ENCODE measurements around the gene ROPN1. TPM values are rescaled to one million over a fixed set of nuclear protein-coding genes. Genes with fewer than 3 reads are reported as not detected.
"Not testable (repeated sequence)": the region's sequence is repeated elsewhere in the genome, so short reads cannot be mapped to it uniquely, and the experiment has no call there.

Gene ROPN1
- not detected for total RNA-seq

- Mint-ChIP-seq H3K4me3 (peak within 1 kb of the TSS; percentile 57 to 58), H3K27me3 (ENCODE audit: low read depth) (peaks cover 34% of the 10 kb centered on the region)
- not testable (repeated sequence) for H3K27ac Mint-ChIP-seq; DNase-seq; H3K36me3 Mint-ChIP-seq (ENCODE audit: insufficient read depth in 2 of 2); H3K9me3 Mint-ChIP-seq; H3K4me1 Mint-ChIP-seq (ENCODE audit: low read depth)
- ATAC-seq (replicated peaks in 1 of 2), result peak; percentile 98 to 99
These were observed at the start of gene ROPN1 for GRCh38 chr3:123991730-123992588. Gene ROPN1, minus strand, starts transcription at chr3:123992124. Its CDS starts 11,643 bp downstream, at chr3:123980481.

- no peak for DNase-seq
- no peaks in the 10 kb centered on the region for H3K36me3 Mint-ChIP-seq (ENCODE audit: insufficient read depth in 2 of 2)
- no peaks in the 10 kb centered on the region for H3K4me1 Mint-ChIP-seq (ENCODE audit: low read depth)
- H3K4me3 Mint-ChIP-seq, result no peak overlapping the region
- no peaks in the 10 kb centered on the region for H3K9me3 Mint-ChIP-seq
- H3K27me3 Mint-ChIP-seq (ENCODE audit: low read depth), result peaks cover 19% of the 10 kb centered on the region
- no peak overlapping the region for H3K27ac Mint-ChIP-seq
- no peak for ATAC-seq (replicated peaks in 1 of 2)
These were observed 49.6 kb upstream of the ROPN1 start for GRCh38 chr3:124041553-124041952.

- Mint-ChIP-seq H3K27ac (no peak overlapping the region), H3K4me3 (no peak overlapping the region), H3K27me3 (ENCODE audit: low read depth) (peaks cover 4% of the 10 kb centered on the region), H3K9me3 (peaks cover 2 to 3% of the 10 kb centered on the region in 2 donors), H3K36me3 (ENCODE audit: insufficient read depth in 2 of 2) (peaks cover 0 to 3% of the 10 kb centered on the region in 2 donors), H3K4me1 (ENCODE audit: low read depth) (peaks cover 8% of the 10 kb centered on the region)
- ATAC-seq (replicated peaks in 1 of 2) (no peak), DNase-seq (no peak)
These were observed 45.4 kb upstream of the ROPN1 start for GRCh38 chr3:124037326-124037725.

GRCh38 chr3:124036214-124036613 lies 44.3 kb upstream of the ROPN1 start:
- not testable (repeated sequence) for H3K4me3 Mint-ChIP-seq; H3K36me3 Mint-ChIP-seq (ENCODE audit: insufficient read depth in 2 of 2); H3K27ac Mint-ChIP-seq; H3K9me3 Mint-ChIP-seq; H3K4me1 Mint-ChIP-seq (ENCODE audit: low read depth); ATAC-seq (replicated peaks in 1 of 2); DNase-seq
- peaks cover 16% of the 10 kb centered on the region for H3K27me3 Mint-ChIP-seq (ENCODE audit: low read depth)

- Mint-ChIP-seq H3K9me3 (peaks cover 2 to 3% of the 10 kb centered on the region in 2 donors), H3K4me1 (ENCODE audit: low read depth) (peaks cover 8% of the 10 kb centered on the region), H3K4me3 (no peak overlapping the region), H3K27me3 (ENCODE audit: low read depth) (peaks cover 19% of the 10 kb centered on the region), H3K27ac (no peak overlapping the region), H3K36me3 (ENCODE audit: insufficient read depth in 2 of 2) (peaks cover 0 to 3% of the 10 kb centered on the region in 2 donors)
- DNase-seq (no peak), ATAC-seq (replicated peaks in 1 of 2) (no peak)
These were observed 43.7 kb upstream of the ROPN1 start for GRCh38 chr3:124035463-124036121.

- H3K9me3 Mint-ChIP-seq, result peaks cover 2 to 3% of the 10 kb centered on the region in 2 donors
- peak overlapping the region; percentile 70 to 74 for H3K4me3 Mint-ChIP-seq
- ATAC-seq (replicated peaks in 1 of 2), result no peak
- no peak for DNase-seq
- peaks cover 23% of the 10 kb centered on the region for H3K27me3 Mint-ChIP-seq (ENCODE audit: low read depth)
- peaks cover 0 to 3% of the 10 kb centered on the region in 2 donors for H3K36me3 Mint-ChIP-seq (ENCODE audit: insufficient read depth in 2 of 2)
- H3K27ac Mint-ChIP-seq, result no peak overlapping the region
- peaks cover 8% of the 10 kb centered on the region for H3K4me1 Mint-ChIP-seq (ENCODE audit: low read depth)
These were observed 42.9 kb upstream of the ROPN1 start for GRCh38 chr3:124034844-124035152.

- peaks cover 0 to 3% of the 10 kb centered on the region in 2 donors for H3K36me3 Mint-ChIP-seq (ENCODE audit: insufficient read depth in 2 of 2)
- no peak overlapping the region for H3K27ac Mint-ChIP-seq
- ATAC-seq (replicated peaks in 1 of 2), result peak; percentile 55 to 61
- H3K4me1 Mint-ChIP-seq (ENCODE audit: low read depth), result peaks cover 8% of the 10 kb centered on the region
- peak overlapping the region; percentile 70 to 74 for H3K4me3 Mint-ChIP-seq
- peaks cover 2 to 3% of the 10 kb centered on the region in 2 donors for H3K9me3 Mint-ChIP-seq
- H3K27me3 Mint-ChIP-seq (ENCODE audit: low read depth), result peaks cover 27% of the 10 kb centered on the region
- peak; percentile 24 to 31 for DNase-seq
These were observed 42.3 kb upstream of the ROPN1 start for GRCh38 chr3:124034016-124034843.

GRCh38 chr3:124033360-124034015 lies 41.6 kb upstream of the ROPN1 start, which contains the start of gene KALRN:
Gene KALRN, plus strand, starts transcription at chr3:124033369.
- Mint-ChIP-seq H3K4me3 (peak within 1 kb of the TSS; percentile 84), H3K27me3 (ENCODE audit: low read depth) (peaks cover 32% of the 10 kb centered on the region), H3K27ac (no peak within 1 kb of the TSS), H3K9me3 (peaks cover 2 to 3% of the 10 kb centered on the region in 2 donors), H3K36me3 (ENCODE audit: insufficient read depth in 2 of 2) (peaks cover 0 to 3% of the 10 kb centered on the region in 2 donors), H3K4me1 (ENCODE audit: low read depth) (peaks cover 8% of the 10 kb centered on the region)
- peak; percentile 39 to 47 for ATAC-seq (replicated peaks in 1 of 2)
- peak; percentile 7 to 9 for DNase-seq

GRCh38 chr3:124032881-124033359 lies 41.0 kb upstream of the ROPN1 start:
- H3K27me3 Mint-ChIP-seq (ENCODE audit: low read depth), result peaks cover 32% of the 10 kb centered on the region
- peaks cover 8% of the 10 kb centered on the region for H3K4me1 Mint-ChIP-seq (ENCODE audit: low read depth)
- H3K4me3 Mint-ChIP-seq, result peak overlapping the region; percentile 43 to 50
- peaks cover 2 to 3% of the 10 kb centered on the region in 2 donors for H3K9me3 Mint-ChIP-seq
- ATAC-seq (replicated peaks in 1 of 2) (peak; percentile 84 to 89), DNase-seq (peak; percentile 78 to 79)
- no peak overlapping the region for H3K27ac Mint-ChIP-seq
- peaks cover 0 to 3% of the 10 kb centered on the region in 2 donors for H3K36me3 Mint-ChIP-seq (ENCODE audit: insufficient read depth in 2 of 2)

- Mint-ChIP-seq H3K36me3 (ENCODE audit: insufficient read depth in 2 of 2) (peaks cover 0 to 3% of the 10 kb centered on the region in 2 donors), H3K4me1 (ENCODE audit: low read depth) (peaks cover 8% of the 10 kb centered on the region), H3K9me3 (peaks cover 2 to 3% of the 10 kb centered on the region in 2 donors), H3K27ac (no peak overlapping the region), H3K4me3 (peak overlapping the region; percentile 84), H3K27me3 (ENCODE audit: low read depth) (peaks cover 32% of the 10 kb centered on the region)
- DNase-seq (no peak), ATAC-seq (replicated peaks in 1 of 2) (no peak)
These were observed 40.5 kb upstream of the ROPN1 start for GRCh38 chr3:124032311-124032880.

- no peak for ATAC-seq (replicated peaks in 1 of 2)
- DNase-seq, result no peak
- Mint-ChIP-seq H3K9me3 (peaks cover 1 to 2% of the 10 kb centered on the region in 2 donors), H3K27ac (no peak overlapping the region), H3K4me1 (ENCODE audit: low read depth) (no peaks in the 10 kb centered on the region), H3K36me3 (ENCODE audit: insufficient read depth in 2 of 2) (peaks cover 0 to 1% of the 10 kb centered on the region in 2 donors), H3K4me3 (no peak overlapping the region), H3K27me3 (ENCODE audit: low read depth) (peaks cover 27% of the 10 kb centered on the region)
These were observed 34.6 kb upstream of the ROPN1 start for GRCh38 chr3:124026516-124026915.

GRCh38 chr3:124023531-124023930 lies 31.6 kb upstream of the ROPN1 start:
- not testable (repeated sequence) for H3K36me3 Mint-ChIP-seq (ENCODE audit: insufficient read depth in 2 of 2); H3K4me1 Mint-ChIP-seq (ENCODE audit: low read depth); DNase-seq; ATAC-seq (replicated peaks in 1 of 2); H3K9me3 Mint-ChIP-seq; H3K4me3 Mint-ChIP-seq; H3K27ac Mint-ChIP-seq
- peaks cover 19% of the 10 kb centered on the region for H3K27me3 Mint-ChIP-seq (ENCODE audit: low read depth)
